GM12892 (cell line): ENCODE measurements around the gene AP4S1.

ENCODE experiments used
- DNase-seq: peaks from one replicate; pipeline ENCODE4 v3.0.0; 2011; ENCODE audit not compliant: insufficient read length
- FAIRE-seq: peaks from 2 replicates; lab custom pipeline; 2011; peaks lifted over from hg19 to GRCh38; lab: Jason Lieb, UNC
- POLR2A ChIP-seq: IDR thresholded peaks from 2 replicates; pipeline ENCODE4 v1.6.1; 2011; ENCODE audit warnings: low read depth, low read length, control low read depth
- POLR2AphosphoS5 ChIP-seq: IDR thresholded peaks from 2 replicates; pipeline ENCODE4 v1.6.1; 2011; ENCODE audit warnings: low read depth, low read length, control low read depth
- TAF1 ChIP-seq: IDR thresholded peaks from 2 replicates; pipeline ENCODE4 v1.6.1; 2011; ENCODE audit warnings: low read depth, mild to moderate bottlenecking, control low read depth, low read length, borderline replicate concordance

The AP4S1 gene

GRCh38 chr14:31127690-31128089 lies 102.2 kb downstream of the AP4S1 start:
- DNase-seq, result no peak
- TF ChIP-seq POLR2AphosphoS5 (no peak), POLR2A (no peak), TAF1 (no peak)
- FAIRE-seq, result no peak

GRCh38 chr14:31128601-31129526 lies 103.4 kb downstream of the AP4S1 start:
- TF ChIP-seq POLR2A, result no peak
- DNase-seq, result no peak
- peak; percentile 67 for FAIRE-seq

- DNase-seq, result no peak
- FAIRE-seq, result no peak
- TF ChIP-seq TAF1 (no peak), POLR2AphosphoS5 (no peak), POLR2A (no peak)
Measured at GRCh38 chr14:31133133-31133532, 107.7 kb downstream of the AP4S1 start.

- FAIRE-seq, result no peak
- no peak for DNase-seq
- no peak for TF ChIP-seq POLR2AphosphoS5
- no peak for TF ChIP-seq TAF1
- no peak for TF ChIP-seq POLR2A
Measured at GRCh38 chr14:31137214-31137889, 111.9 kb downstream of the AP4S1 start.

GRCh38 chr14:31138301-31138700 lies 112.9 kb downstream of the AP4S1 start:
- no peak for FAIRE-seq
- no peak for DNase-seq

GRCh38 chr14:31139301-31139847 lies 113.9 kb downstream of the AP4S1 start:
- no peak for FAIRE-seq
- DNase-seq, result no peak
- no peak for TF ChIP-seq POLR2A
- no peak for TF ChIP-seq POLR2AphosphoS5
- no peak for TF ChIP-seq TAF1

More at GRCh38 chr14:31138301-31138700, 112.9 kb downstream of the AP4S1 start:
- TF ChIP-seq POLR2AphosphoS5, result no peak
- TF ChIP-seq TAF1, result no peak

- DNase-seq (no peak), FAIRE-seq (no peak)
Measured at GRCh38 chr14:31142455-31143087, 117.1 kb downstream of the AP4S1 start.

More at GRCh38 chr14:31142455-31143087, 117.1 kb downstream of the AP4S1 start:
- no peak for TF ChIP-seq TAF1
